GM12864 (cell line): ENCODE results near the gene SCRT2.

Source experiments
- DNase-seq: peaks from one replicate; pipeline ENCODE4 v3.0.0-alpha.2; 2011; ENCODE audit warnings: low read depth
- H3K4me3 ChIP-seq: 2 replicates; pipeline ENCODE4 v1.5.1; 2011; ENCODE audit warnings: mild to moderate bottlenecking, low read depth, low read length, control low read depth
- CTCF ChIP-seq: IDR thresholded peaks from 2 replicates; pipeline ENCODE4 v1.5.1; 2011; ENCODE audit warnings: low read depth, mild to moderate bottlenecking, moderate library complexity, low read length, control low read depth, inconsistent platforms; ENCODE audit errors: missing control alignments

SCRT2 gene

GRCh38 chr20:717832-718231, 42.2 kb upstream of the SCRT2 start:
- DNase-seq = no peak
- no peak overlapping the region for H3K4me3 ChIP-seq
- no peak for TF ChIP-seq CTCF

GRCh38 chr20:717271-717670, 41.7 kb upstream of the SCRT2 start:
- no peak for DNase-seq
- no peak overlapping the region for H3K4me3 ChIP-seq
- TF ChIP-seq CTCF = no peak

GRCh38 chr20:714453-714852, 38.9 kb upstream of the SCRT2 start:
- H3K4me3 ChIP-seq = no peak overlapping the region
- DNase-seq = no peak
- no peak for TF ChIP-seq CTCF

- H3K4me3 ChIP-seq = no peak overlapping the region
- TF ChIP-seq CTCF = no peak
- DNase-seq = no peak
These were observed 36.0 kb upstream of the SCRT2 start for GRCh38 chr20:711576-711975.

GRCh38 chr20:710780-711450, 35.3 kb upstream of the SCRT2 start:
- no peak overlapping the region for H3K4me3 ChIP-seq
- TF ChIP-seq CTCF = no peak
- DNase-seq = no peak

- no peak overlapping the region for H3K4me3 ChIP-seq
- TF ChIP-seq CTCF = no peak
- no peak for DNase-seq
These were observed 34.6 kb upstream of the SCRT2 start for GRCh38 chr20:709991-710779.
